HG03460 (cell line): ENCODE measurements around the gene OR5AU1.

ENCODE experiments used
- ATAC-seq: cut with Tn5 transposase; IDR thresholded peaks from one replicate; pipeline ENCODE4 v1.9.1; 2021; ENCODE audit not compliant: unreplicated experiment

Gene OR5AU1

DNA sequence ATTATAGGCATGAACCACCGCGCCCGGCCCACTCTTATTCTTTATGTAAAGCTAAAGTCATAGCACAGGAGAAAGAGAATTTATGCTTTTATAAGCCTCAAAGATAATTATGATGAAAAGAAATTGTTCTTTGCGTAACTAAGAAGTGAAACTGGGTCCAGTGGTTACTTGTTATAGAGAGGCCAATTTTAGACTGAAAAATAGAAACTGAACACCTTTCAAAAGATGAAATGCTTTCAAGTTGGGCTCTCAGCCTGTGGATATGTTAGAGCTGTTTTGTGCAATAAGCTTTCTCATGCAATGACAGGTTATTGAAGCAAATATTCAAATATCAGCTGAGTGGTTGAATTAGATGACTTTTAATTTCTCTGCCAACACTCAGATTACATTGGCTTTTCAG, 47.1 kb downstream of the OR5AU1 start:
- ATAC-seq = no peak

DNA sequence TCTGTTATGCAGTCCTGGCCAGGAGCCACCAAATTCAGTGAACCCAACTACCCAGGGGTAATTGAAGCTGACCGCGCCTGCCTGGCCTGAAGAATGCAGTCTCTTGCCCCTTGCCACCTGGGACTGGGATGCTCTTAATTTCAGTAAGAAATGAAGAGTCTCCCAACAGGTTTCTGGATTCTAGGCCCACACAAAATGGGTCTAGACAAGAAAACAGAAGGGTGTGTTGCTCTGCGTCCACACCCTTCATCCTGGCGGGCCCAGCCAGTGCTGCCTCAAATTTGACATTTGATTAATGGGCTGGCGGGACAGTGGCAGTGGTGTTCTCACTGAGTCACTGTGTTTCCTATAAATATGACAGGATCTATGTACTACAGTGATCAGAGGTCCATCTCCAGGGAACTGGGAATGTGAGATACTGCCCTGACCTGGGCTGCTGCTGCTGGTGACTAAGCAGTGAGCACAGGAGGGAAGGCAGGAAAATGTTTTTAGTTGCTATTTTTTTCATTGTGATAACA, 48.5 kb downstream of the OR5AU1 start:
- ATAC-seq = no peak

DNA sequence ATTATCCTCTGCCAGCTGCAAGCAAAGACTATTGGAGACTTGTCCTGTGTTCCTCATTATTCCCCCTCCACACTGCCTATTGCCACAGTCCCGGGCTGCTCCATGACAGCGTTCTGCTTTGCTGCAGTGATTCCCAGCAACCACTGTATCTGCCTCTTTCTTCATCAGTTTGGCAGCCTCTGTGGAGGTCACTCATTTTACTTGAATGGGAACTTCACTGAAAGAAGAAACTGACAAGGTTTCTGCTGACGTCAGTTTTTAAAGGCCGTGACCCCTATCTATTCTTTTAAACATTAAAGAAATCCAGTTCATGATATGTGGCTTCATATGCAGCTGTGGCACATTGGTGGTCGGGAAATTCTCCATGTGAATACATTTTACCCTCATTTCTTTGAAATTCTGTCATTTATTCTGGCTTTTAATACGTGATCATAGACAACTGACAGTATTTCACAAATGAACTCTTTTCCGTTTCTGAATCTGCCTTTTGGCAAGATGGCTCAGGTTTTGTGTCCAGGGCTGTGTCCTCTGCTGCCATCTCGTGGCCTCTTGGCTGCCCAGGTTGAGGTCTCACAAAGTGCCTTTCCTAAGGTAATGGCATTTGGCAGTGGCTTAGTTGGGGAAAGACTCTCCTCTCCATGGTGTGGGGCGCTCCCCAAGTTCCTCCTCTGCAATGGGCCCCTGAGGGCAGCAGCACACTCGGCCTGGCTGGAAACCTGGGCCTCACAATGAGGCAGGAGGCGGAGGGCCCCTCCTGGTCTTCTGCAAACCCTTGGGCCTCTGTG, 49.2 kb downstream of the OR5AU1 start:
- ATAC-seq = no peak

DNA sequence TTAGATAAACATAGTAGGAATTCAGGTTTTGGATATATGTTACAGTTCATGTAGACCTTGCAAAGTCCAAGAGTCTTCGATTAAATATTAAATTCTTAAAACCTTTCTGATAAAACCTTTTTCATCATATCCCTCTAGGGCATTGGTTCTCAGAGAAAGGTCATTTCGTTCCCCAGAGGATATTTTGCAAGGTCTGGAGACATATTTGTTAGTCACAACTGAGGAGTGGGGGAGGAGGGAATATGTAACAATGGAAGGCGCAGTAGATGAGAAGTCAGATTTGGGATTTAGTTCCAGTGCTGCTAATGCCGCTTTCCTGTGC, 49.7 kb downstream of the OR5AU1 start:
- no peak for ATAC-seq

DNA sequence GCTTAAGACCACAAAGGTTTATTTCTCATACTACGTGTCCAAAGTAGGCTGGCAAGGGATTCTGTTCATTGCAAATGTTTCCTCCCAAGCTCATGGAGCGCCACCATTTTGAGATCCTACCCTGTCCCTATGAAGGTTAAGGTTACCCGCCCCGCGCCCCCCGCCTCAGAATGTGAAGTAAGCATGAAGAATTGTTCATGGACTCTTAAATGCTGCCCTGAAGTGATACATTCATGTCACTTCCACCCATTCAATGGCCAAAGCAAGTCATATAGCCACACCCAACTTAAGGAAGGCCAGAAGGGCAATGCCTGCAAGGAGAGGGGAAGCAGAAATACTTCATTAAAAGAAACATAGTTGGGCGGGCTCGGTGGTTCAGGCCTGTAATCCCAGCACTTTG, 50.8 kb downstream of the OR5AU1 start:
- ATAC-seq = no peak
